ENCODE measurements around the gene BSN.
A peak's percentile ranks its signal among the peaks of the same experiment; 100 is the strongest.

The BSN gene

DNA sequence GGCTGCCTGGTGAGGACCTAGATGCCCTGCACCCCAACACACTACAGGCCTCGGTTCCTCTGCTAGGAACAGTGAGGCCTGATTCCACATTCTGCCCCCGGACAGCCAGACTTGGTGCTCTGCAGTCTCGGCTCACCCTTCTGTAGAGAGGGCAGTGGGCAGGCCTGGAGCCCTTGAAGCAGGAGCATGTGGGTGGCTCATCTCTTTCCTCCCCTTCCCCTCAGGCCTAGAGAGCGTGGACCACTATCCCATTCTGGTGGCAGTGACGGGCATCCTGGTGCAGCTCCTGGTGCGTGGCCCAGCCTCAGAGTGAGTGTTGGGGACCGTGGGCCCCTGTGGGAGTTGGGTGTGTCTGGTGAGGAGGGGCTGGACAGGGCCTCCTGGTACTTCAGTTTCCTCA lies 161.9 kb downstream of the BSN start:
- no peak for DNase-seq (ENCODE audit: low read depth)

DNA sequence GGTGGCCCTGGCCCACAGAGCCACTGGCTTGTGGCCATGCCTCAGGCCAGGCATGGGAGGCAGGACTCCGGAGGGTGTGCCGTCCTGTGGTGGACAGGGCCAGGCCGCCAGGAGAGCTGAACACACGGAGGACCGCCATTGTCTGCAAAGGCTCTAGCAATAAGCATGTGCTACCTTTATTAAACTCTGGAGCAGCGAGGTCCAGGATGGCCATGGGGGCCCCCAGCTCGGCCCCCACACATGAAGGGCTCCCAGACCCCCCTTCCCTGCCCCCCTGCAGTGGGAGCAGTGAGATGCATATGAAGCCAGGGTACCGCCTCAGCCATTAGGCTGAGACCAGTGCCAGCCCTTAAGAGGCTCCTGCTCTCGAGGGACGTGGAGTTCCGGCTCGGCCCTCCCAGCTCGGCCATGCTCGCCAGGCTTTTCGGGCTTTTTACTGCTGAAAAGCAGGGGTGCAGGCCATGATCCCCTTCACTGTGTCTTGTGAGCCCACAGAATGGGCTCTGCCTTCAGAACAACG lies 162.5 kb downstream of the BSN start:
- no peak for DNase-seq (ENCODE audit: low read depth)

DNA sequence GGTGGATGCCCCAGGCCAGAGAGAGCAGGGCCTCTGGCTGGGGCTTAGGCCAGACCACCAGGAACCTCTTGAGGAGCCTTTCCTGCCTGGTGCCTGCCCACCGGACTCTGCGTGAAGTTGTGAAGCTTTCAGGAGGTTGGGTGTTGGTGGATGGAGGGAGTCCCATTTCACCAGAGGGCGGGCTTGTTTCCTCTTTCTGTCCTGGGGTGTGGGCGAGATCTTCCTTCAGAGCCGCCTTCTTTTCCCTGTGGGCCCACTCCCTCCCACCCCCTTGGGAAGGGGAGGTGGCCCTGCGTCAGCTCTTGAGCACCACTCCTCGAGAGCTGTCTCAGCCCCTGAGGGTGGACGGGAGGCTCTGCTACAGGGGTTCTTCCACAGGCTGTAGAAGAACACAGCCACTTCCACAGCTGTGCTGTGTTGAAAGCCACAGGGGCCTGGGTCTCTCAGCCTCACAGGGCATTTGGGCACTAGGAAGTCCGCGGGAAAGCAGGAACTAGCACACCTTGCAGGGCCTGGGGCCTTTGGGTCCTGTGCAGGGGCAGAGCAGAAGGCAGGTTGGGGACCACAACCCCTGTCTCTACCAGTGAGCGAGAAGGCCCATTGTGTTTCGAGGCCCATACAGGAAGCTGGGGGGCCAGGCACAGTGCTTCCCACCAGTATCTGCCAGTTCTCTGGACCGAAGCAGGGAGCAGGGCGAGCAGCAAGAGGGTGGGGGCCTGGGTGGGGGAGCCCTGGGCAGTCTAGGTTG lies 163.1 kb downstream of the BSN start:
- DNase-seq (ENCODE audit: low read depth) = no peak

DNA sequence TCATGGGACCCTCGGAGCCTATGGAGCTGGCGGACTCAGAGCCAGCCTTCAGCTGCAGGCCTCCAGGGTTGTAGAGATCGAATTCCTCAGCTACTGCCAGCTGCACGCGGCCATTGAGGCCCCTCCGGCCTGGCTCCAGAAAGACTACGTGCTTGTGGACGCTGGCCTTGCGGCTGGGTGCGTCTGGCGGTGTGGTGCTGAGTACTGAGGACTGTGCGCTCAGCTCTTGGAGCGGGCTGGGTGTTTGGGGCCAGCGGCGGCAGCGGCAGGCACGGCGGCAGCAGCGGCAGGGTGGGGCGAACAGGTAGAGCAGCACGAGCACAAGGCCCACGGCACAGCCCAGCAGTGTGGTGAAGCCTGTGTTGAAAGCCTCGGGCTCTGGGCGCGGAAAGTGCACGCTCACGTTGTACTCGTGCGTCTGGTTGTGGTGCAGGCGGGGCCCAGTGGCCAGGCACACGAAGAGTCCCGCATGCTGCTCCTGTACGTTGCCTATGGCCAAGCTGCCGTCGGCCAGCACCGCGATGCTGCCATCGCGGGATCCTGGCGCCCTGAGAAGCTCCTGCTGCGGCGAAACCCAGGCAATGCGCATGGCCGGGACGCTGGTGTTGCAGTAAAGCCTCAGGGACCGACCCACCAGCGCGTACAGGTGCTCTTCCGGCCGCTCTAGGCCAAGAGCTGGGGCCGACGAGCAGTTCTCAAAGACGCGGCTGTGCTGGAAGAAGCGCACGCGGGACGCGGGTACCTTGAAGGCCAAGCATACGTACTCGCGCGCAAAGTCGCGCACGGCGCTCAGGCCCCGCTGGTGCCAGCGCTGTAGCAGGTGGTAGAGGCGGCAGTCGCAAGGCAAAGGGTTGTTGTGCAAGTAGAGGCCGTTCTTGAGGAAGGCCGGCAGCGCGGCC lies 163.9 kb downstream of the BSN start:
- no peak for DNase-seq (ENCODE audit: low read depth)

DNA sequence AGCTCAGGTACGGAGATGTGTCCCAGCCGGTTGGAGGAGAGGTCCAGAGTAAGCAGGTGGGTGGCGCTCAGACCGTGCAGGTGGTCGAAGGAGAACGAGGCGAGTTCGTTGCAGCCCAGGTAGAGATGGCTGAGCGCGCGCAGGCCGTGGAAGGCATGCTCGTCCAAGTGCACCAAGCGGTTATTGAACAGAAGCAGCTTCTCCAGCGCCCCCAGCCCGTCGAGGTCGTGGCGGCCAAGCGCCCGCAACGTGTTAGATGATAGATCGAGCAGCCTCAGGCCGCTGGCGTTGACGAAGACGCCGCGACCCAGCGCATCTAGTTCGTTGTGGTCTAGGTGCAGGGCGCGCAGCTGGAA lies 164.6 kb downstream of the BSN start:
- no peak for DNase-seq (ENCODE audit: low read depth)

DNA sequence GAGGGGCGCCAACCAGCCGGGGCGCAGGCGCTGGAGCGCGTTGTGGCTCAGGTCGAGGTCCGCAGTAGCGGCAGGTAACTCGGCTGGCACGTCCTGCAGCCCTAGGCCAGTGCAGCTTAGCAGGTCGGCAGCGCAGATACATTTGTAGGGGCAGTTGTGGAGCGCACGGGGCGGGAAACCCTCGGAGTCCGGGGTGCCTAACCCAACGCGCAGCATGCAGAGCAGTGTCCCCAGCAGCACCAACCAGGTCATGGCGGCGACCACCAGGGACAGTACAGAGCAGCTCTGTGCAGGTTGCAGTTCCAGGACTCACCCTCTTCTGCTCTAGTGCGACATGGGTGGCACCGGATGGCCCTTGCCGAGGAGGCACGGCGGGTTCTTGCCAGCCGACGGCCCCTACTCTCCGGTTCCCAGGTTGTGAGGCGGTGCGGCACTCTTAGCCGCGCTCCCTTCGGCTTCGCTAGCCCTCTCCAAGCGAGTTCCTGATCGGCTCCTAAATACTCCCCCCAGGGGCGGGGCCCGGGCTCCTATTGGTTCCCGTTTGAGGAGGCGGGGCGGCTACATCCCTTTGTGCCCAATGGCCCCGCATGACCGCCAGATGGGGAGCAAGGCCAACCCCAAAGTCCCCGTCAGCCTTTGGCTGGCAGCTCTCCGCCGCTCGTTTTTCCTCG lies 165.1 kb downstream of the BSN start, which contains the start of gene AMIGO3:
TSS of gene AMIGO3 (minus strand) at position 471 of the 671 bp plus-strand sequence. CDS start at position 252, 219 bp downstream.
- peak; percentile 91 for DNase-seq (ENCODE audit: low read depth)

Measured in T-helper 22 cell (primary cell).